Smooth muscle cell (in vitro differentiated cells): Measurements from ENCODE around the gene SLC12A7. TPM values are rescaled to one million over a fixed set of nuclear protein-coding genes. Genes with fewer than 3 reads are reported as not detected.

Source experiments
- DNase-seq: peaks from one replicate; lab custom pipeline; 2025; ENCODE audit not compliant: unreplicated experiment; lab: John Stamatoyannopoulos, UW
- H2AFZ ChIP-seq: fragments of 200-600 bp; sonication (generic); 2 replicates; pipeline ENCODE4 v1.6.0; 2016; ENCODE audit warnings: antibody characterized with exemption, low read depth, mild to moderate bottlenecking
- H3F3A ChIP-seq: fragments of 200-600 bp; sonication (generic); 2 replicates; pipeline ENCODE4 v1.6.0; 2017; ENCODE audit warnings: antibody characterized with exemption, low read depth
- H3K27ac ChIP-seq: fragments of 200-600 bp; sonication (generic); 2 replicates; pipeline ENCODE4 v1.5.1; 2016; ENCODE audit warnings: low read depth, mild to moderate bottlenecking
- H3K27me3 ChIP-seq: fragments of 200-600 bp; sonication (generic); 2 replicates; pipeline ENCODE4 v1.6.1; 2016; ENCODE audit warnings: low read depth, mild to moderate bottlenecking
- H3K36me3 ChIP-seq: fragments of 200-600 bp; sonication (generic); 2 replicates; pipeline ENCODE4 v1.5.1; 2016; ENCODE audit warnings: low read depth
- H3K4me1 ChIP-seq: fragments of 200-600 bp; sonication (generic); 2 replicates; pipeline ENCODE4 v1.5.1; 2016; ENCODE audit warnings: low read depth
- H3K4me2 ChIP-seq: fragments of 200-600 bp; sonication (generic); 2 replicates; pipeline ENCODE4 v1.6.0; 2016; ENCODE audit warnings: mild to moderate bottlenecking
- H3K4me3 ChIP-seq: fragments of 200-600 bp; sonication (generic); 2 replicates; pipeline ENCODE4 v1.5.1; 2016; ENCODE audit warnings: mild to moderate bottlenecking
- H3K79me2 ChIP-seq: fragments of 200-600 bp; sonication (generic); 2 replicates; pipeline ENCODE4 v1.6.0; 2016; ENCODE audit warnings: low read depth, mild to moderate bottlenecking
- H3K9ac ChIP-seq: fragments of 200-600 bp; sonication (generic); 2 replicates; pipeline ENCODE4 v1.6.0; 2016; ENCODE audit warnings: low read depth
- H3K9me3 ChIP-seq: fragments of 200-600 bp; sonication (generic); replicated peaks from 2 replicates; pipeline ENCODE4 v1.5.1; 2016; ENCODE audit warnings: low read depth
- H4K20me1 ChIP-seq: fragments of 200-600 bp; sonication (generic); 2 replicates; pipeline ENCODE4 v1.6.0; 2016; ENCODE audit warnings: low read depth
- WGBS: methylation state at CpG from one replicate; pipeline ENCODE4 v1.1.7; 2016; ENCODE audit warnings: low lambda C conversion rate; 5-methylcytosine and 5-hydroxymethylcytosine counted together
- polyA plus RNA-seq: library from polyadenylated mRNA; unstranded; fragments of >200 nt; fragmentation: Nextera tagmentation; extraction: Ambion mirVana; gene quantifications from 2 replicates; pipeline ENCODE4 v1.2.1, GENCODE V29; 2016
- total RNA-seq: library from RNA; depleted of rRNA; stranded (reverse); fragments of >200 nt; gene quantifications from 2 replicates; pipeline ENCODE4 v1.2.3, GENCODE V29; 2014
- TF ChIP-seq, protein P1 (sequence below): fragments of 200-600 bp; sonication (generic); IDR thresholded peaks from 2 replicates; pipeline ENCODE4 v1.5.1; 2017; ENCODE audit warnings: borderline replicate concordance, mild to moderate bottlenecking, antibody characterized with exemption; ENCODE audit not compliant: insufficient read depth, poor library complexity, severe bottlenecking

The SLC12A7 gene
- total and polyA plus RNA-seq, 2 experiments from 2014 or later, result 6.1 to 15.2 TPM

DNA sequence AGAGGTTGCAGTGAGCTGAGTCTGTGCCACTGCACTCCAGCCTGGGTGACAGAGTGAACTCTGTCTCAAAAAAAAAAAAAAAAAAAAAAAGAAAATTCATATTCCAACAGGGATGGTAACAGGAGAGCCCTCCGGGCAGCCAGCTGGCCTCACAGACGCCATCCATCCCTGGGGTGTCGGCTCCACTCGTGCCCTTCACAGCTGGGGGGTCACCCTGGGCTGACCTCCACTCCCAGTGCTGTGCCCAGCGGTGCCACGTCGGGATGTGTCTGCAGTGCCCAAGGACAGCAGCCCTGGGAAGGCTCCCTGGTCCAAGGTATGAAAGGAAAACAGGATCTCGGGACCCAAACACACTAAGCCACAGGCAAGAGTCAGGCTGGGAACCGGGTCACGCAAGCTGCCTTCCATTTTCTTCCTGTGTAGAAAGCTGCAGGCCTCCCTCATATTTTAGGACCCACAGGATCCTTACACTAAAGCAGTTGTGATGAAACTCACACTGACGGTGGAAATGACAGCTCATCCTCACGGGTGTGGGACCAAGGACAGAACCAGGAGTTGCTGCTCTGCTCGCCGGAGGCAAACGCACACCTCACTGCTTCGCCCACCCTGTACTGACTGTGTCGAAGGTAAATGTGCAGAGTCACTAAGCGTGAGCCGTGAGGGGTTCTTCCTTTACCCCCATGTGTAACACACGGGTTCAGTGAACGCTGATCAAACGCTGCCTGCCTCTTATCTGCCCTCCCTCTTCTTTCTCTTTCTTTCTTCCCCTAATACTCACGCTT is 5.3 kb downstream of the SLC12A7 start:
- DNase-seq, result no peak
- peaks cover 69% of the 10 kb centered on the region for H4K20me1 ChIP-seq
- H3K79me2 ChIP-seq, result peaks cover 3% of the 10 kb centered on the region
- no peak overlapping the region for H3K27ac ChIP-seq
- H3K4me2 ChIP-seq, result no peak overlapping the region
- no peak overlapping the region for H2AFZ ChIP-seq
- no peaks in the 10 kb centered on the region for H3F3A ChIP-seq
- no peaks in the 10 kb centered on the region for H3K27me3 ChIP-seq
- H3K9me3 ChIP-seq, result no peaks in the 10 kb centered on the region
- TF ChIP-seq, protein P1, sequence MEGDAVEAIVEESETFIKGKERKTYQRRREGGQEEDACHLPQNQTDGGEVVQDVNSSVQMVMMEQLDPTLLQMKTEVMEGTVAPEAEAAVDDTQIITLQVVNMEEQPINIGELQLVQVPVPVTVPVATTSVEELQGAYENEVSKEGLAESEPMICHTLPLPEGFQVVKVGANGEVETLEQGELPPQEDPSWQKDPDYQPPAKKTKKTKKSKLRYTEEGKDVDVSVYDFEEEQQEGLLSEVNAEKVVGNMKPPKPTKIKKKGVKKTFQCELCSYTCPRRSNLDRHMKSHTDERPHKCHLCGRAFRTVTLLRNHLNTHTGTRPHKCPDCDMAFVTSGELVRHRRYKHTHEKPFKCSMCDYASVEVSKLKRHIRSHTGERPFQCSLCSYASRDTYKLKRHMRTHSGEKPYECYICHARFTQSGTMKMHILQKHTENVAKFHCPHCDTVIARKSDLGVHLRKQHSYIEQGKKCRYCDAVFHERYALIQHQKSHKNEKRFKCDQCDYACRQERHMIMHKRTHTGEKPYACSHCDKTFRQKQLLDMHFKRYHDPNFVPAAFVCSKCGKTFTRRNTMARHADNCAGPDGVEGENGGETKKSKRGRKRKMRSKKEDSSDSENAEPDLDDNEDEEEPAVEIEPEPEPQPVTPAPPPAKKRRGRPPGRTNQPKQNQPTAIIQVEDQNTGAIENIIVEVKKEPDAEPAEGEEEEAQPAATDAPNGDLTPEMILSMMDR, result no peak
- no peaks in the 10 kb centered on the region for H3K36me3 ChIP-seq
- peaks cover 13% of the 10 kb centered on the region for H3K4me1 ChIP-seq
- H3K4me3 ChIP-seq, result no peak overlapping the region
- no peak overlapping the region for H3K9ac ChIP-seq
- WGBS, result 88% methylated on average over 23 of the region's 23 CpGs

GRCh38 chr5:1105350-1106265 is 6.3 kb downstream of the SLC12A7 start:
- Histone ChIP-seq H3K9ac (no peak overlapping the region), H3K27ac (no peak overlapping the region), H4K20me1 (peaks cover 77% of the 10 kb centered on the region), H3K79me2 (peaks cover 3% of the 10 kb centered on the region), H3K36me3 (no peaks in the 10 kb centered on the region), H3K9me3 (no peaks in the 10 kb centered on the region), H2AFZ (no peak overlapping the region), H3K4me1 (peaks cover 23% of the 10 kb centered on the region), H3K27me3 (no peaks in the 10 kb centered on the region), H3K4me3 (no peak overlapping the region), H3K4me2 (no peak overlapping the region), H3F3A (peaks cover 5% of the 10 kb centered on the region)
- WGBS, result 85% methylated on average over 18 of the region's 19 CpGs
- TF ChIP-seq, protein P1, result no peak
- no peak for DNase-seq

DNA sequence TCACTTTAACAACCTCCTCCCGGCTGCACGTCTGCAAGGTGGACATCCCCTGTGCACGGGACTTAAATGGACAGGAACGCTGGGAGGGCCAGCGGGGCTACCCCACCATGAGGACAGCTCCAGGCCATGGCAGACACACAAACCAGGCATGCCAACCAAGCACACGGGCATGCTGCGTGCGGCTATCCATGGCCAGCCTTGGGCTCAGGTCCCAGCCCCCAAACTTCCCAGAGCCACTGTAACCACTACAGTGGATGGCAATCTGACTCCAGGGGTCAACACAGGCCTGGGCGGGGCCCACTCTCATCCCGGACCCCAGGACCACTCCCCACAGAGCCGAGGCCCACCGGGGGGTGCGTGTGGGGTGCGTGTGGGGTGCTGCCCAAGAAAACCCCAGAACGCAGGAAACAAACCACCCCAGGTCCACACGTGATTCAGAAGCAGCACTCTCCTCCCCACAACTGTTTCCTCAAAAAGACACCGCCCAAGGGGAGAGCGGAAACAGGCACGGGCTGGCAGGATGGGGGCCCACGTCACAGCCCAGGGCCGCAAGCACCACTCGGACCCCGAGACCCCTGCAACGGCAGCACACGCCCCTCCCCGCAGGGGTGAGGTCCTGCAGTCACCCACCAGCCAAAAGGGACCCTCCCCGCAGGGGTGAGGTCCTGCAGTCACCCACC is 7.4 kb downstream of the SLC12A7 start:
- H3K9me3 ChIP-seq, result no peaks in the 10 kb centered on the region
- peaks cover 5% of the 10 kb centered on the region for H3F3A ChIP-seq
- H3K4me3 ChIP-seq, result no peak overlapping the region
- H3K4me2 ChIP-seq, result no peak overlapping the region
- peaks cover 34% of the 10 kb centered on the region for H3K4me1 ChIP-seq
- WGBS, result 93% methylated on average over 27 of the region's 27 CpGs
- H3K9ac ChIP-seq, result no peak overlapping the region
- H4K20me1 ChIP-seq, result peaks cover 78% of the 10 kb centered on the region
- H3K27ac ChIP-seq, result no peak overlapping the region
- no peaks in the 10 kb centered on the region for H3K27me3 ChIP-seq
- H3K79me2 ChIP-seq, result no peaks in the 10 kb centered on the region
- DNase-seq, result no peak
- TF ChIP-seq, protein P1, result no peak
- no peaks in the 10 kb centered on the region for H3K36me3 ChIP-seq
- no peak overlapping the region for H2AFZ ChIP-seq
